ENCODE measurements around the gene PIP5K1C.

PIP5K1C gene, protein sequence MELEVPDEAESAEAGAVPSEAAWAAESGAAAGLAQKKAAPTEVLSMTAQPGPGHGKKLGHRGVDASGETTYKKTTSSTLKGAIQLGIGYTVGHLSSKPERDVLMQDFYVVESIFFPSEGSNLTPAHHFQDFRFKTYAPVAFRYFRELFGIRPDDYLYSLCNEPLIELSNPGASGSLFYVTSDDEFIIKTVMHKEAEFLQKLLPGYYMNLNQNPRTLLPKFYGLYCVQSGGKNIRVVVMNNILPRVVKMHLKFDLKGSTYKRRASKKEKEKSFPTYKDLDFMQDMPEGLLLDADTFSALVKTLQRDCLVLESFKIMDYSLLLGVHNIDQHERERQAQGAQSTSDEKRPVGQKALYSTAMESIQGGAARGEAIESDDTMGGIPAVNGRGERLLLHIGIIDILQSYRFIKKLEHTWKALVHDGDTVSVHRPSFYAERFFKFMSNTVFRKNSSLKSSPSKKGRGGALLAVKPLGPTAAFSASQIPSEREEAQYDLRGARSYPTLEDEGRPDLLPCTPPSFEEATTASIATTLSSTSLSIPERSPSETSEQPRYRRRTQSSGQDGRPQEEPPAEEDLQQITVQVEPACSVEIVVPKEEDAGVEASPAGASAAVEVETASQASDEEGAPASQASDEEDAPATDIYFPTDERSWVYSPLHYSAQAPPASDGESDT

DNA sequence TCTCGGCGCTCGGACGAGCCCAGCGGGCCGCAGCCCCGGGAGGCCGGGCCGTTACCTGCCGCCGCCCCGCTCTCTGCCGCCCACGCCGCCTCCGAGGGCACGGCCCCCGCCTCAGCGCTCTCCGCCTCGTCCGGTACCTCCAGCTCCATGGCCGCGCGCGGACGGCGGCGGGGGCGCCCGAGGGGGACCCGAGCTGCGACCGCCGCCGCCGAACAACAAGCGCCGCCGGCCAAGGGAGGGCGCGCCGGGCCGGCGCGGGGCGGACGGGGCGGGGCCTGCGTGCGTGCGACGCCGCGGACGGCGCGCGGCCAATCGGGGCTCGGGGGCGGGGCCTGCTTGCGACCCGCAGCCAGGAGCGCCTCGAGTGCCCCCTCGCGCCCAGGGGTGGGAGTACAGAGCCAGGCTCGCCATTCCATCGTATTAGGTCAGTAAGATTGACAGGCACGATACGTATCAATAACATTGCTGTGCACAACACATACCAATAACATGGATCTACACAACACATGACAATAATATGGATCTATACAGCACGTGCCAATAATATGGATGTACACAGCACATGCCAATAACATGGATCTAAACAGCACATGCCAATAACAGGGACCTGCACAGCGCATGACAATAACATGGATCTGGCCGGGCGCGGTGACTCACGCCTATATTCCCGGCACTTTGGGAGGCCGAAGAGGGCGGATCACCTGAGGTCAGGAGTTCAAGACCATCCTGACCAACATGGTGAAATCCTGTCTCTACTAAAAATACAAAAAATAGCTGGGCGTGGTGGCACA is at the start of gene PIP5K1C:
PIP5K1C (minus strand) TSS at position 227 of the 791 bp plus-strand sequence; CDS start at position 149, 78 bp downstream.
- peak; percentile 89 for DNase-seq (ENCODE audit: low read depth)

- no peak for DNase-seq (ENCODE audit: low read depth)
These were observed 48.7 kb upstream of the PIP5K1C start for GRCh38 chr19:3748965-3749364.

DNA sequence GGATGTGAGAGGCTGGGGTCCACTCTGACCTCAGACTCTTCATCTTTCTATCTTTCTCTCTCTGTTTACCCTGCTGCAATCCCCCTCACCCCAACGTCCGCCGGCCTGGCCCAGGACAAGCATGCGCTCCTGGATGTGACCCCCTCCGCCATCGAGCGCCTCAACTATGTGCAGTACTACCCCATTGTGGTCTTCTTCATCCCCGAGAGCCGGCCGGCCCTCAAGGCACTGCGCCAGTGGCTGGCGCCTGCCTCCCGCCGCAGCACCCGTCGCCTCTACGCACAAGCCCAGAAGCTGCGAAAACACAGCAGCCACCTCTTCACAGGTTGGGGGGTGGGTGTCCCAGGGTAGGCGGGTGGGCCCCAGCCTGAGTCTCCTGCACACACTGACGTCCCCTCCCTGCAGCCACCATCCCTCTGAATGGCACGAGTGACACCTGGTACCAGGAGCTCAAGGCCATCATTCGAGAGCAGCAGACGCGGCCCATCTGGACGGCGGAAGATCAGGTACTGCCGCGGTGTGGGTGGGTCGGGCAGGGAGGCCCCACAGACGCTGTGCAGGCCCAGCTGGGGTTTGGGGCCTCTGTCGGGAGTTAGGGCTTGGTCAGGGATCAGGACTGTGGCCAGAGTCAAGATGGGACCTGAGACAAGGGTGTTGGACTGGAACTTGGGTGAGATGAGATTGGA is 46.2 kb upstream of the PIP5K1C start:
- DNase-seq (ENCODE audit: low read depth): no peak

GRCh38 chr19:3745363-3746045 is 45.2 kb upstream of the PIP5K1C start:
- DNase-seq (ENCODE audit: low read depth): no peak

DNA sequence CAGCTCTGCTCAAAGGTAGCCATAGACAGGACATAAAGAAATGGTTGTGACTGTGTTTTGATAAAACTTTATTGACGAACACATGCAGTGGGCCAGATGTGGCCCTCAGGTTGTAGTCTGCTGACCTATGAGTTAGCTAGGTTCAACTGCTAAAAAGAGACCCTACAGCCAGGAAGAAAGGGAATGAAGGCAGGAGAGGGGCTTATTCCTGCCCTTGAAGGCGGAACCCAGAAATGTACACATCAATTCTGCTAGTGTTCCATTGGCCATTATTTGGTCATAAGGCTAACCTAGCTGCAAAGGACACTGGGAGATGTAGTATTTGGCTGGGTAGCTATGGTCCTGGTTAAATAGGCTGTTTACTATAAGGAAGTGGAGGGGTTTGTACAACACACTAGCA is 43.2 kb upstream of the PIP5K1C start:
- no peak for DNase-seq (ENCODE audit: low read depth)

- no peak for DNase-seq (ENCODE audit: low read depth)
These were observed 40.2 kb upstream of the PIP5K1C start for GRCh38 chr19:3740431-3740830.

GRCh38 chr19:3738477-3739220 is 38.4 kb upstream of the PIP5K1C start:
- DNase-seq (ENCODE audit: low read depth): no peak

DNA sequence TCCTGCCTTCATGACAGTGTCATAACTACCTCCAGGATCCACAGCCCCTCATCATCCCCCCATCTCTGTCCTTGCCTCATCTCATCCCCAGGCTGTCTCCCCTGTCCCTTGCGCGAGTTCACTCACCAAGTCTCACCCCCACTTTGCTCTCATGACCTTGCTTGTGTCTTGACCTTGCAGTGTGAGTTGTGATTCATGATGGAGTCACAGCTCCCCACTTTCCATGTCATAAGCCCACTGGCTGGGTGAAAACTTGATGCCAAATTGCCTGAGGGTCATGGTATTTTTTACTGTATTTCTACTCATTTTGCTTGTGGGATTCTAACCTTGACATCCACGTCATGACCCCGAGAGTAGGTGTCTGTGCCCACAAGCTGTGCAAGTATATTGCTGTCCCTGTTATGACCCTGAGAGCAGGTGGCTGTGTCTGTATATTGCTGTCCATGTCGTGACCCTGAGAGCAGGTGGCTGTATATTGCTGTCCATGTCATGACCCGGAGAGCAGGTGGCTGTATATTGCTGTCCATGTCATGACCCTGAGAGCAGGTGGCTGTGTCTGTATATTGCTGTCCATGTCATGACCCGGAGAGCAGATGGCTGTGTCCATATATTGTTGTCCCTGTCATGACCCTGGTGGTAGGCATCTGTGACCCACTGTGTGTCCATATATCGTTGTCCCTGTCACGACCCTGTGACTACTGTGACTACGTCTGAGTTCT is 37.4 kb upstream of the PIP5K1C start:
- no peak for DNase-seq (ENCODE audit: low read depth)

GRCh38 chr19:3736106-3736724 is 35.9 kb upstream of the PIP5K1C start:
- DNase-seq (ENCODE audit: low read depth): no peak

DNA sequence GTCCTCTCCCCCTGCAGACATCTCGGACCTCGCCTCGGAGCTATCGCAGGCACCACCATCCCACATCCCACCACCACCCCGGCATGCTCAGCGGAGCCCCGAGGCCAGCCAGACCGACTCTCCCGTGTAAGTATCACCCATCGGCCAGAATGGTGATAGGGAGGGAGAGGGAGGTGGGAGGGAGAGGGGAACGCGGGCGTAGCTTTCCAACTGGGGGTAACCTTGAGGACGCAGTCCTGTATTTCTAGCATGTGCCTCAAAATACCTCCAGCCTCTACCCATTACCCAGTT is 34.0 kb upstream of the PIP5K1C start:
- DNase-seq (ENCODE audit: low read depth): no peak

DNA sequence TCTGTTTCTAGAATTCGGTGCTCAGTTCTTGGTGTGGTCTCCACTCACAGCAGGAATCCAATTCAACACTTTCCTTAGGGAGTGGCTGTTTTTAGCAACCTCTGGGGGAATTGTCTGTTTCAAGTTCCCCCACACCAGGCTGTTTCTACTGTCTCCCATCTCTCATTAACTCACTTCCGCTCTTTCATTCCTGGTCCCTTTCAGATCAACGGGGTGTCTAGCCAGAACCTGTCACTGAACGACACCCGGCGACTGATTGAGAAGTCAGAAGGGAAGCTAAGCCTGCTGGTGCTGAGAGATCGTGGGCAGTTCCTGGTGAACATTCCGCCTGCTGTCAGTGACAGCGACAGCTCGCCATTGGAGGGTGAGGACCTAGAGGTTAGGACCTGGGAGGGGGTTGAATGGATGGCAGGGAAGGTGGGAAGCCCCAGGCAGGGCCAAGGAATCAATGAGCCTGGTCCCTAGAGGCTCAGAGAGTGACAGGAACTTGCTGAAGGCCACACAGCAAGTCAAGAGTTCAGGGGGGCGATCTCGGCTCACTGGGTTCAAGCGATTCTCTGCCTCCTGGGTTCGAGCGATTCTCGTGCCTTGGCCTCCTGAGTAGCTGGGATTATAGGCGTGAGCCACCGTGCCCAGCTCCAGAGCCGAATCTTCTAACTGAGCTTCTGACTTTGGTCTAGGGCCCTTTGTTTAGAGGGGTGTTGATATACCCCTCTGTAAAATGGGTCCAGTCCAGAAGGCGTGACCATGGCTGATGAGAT is 33.5 kb upstream of the PIP5K1C start:
- no peak for DNase-seq (ENCODE audit: low read depth)

- no peak for DNase-seq (ENCODE audit: low read depth)
These were observed 31.8 kb upstream of the PIP5K1C start for GRCh38 chr19:3732108-3732507.

GRCh38 chr19:3730457-3730958 is 30.2 kb upstream of the PIP5K1C start:
- DNase-seq (ENCODE audit: low read depth): no peak

- no peak for DNase-seq (ENCODE audit: low read depth)
These were observed 25.5 kb upstream of the PIP5K1C start for GRCh38 chr19:3725640-3726310.

- no peak for DNase-seq (ENCODE audit: low read depth)
These were observed 24.9 kb upstream of the PIP5K1C start for GRCh38 chr19:3725121-3725520.

DNA sequence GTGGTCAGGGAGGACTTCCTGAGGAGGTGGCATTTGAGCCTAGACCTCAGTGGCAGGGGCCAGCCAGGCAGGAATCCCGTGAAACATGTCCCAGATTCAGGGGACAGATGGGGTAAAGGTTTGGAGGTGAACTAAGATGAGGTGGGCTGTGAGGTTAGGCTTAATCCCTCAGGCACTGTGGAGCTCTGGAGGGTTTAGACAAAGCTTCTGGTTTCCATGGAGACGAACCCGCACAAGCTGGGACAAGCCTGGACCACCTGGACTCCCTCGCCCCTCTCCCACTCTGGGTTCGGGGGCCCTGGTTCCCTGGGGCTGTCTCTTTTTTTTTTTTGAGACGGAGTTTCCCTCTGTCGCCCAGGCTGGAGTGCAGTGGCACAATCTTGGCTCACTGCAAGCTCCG is 23.6 kb upstream of the PIP5K1C start:
- DNase-seq (ENCODE audit: low read depth): no peak

- DNase-seq (ENCODE audit: low read depth): no peak
These were observed 22.8 kb upstream of the PIP5K1C start for GRCh38 chr19:3723110-3723488.

- DNase-seq (ENCODE audit: low read depth): no peak
These were observed 22.3 kb upstream of the PIP5K1C start for GRCh38 chr19:3722443-3723109.

All from activated T-cell treated with anti-CD3 and anti-CD28 coated beads for 24 hours (primary cell).